Chondrocyte (in vitro differentiated cells): ENCODE results near the gene C1RL. TPM values are rescaled to one million over a fixed set of nuclear protein-coding genes. Genes with fewer than 3 reads are reported as not detected.

Source experiments
- DNase-seq: peaks from one replicate; pipeline ENCODE4 v3.0.0; 2021; ENCODE audit warnings: mixed read lengths, low spot score
- H3K27ac Mint-ChIP-seq: one replicate; pipeline ENCODE4 v1.8.0; 2021; ENCODE audit warnings: mild to moderate bottlenecking, moderate library complexity, mixed read lengths; ENCODE audit not compliant: unreplicated experiment
- H3K27me3 Mint-ChIP-seq: 2 replicates; pipeline ENCODE4 v1.8.0; 2021; ENCODE audit warnings: low read depth, mixed read lengths
- H3K36me3 Mint-ChIP-seq: 2 replicates; pipeline ENCODE4 v1.8.0; 2021; ENCODE audit warnings: low read depth, mixed read lengths
- H3K4me1 Mint-ChIP-seq: 2 replicates; pipeline ENCODE4 v1.8.0; 2021; ENCODE audit warnings: low read depth, mild to moderate bottlenecking, mixed read lengths
- H3K4me3 Mint-ChIP-seq: one replicate; pipeline ENCODE4 v1.8.0; 2021; ENCODE audit warnings: mild to moderate bottlenecking, moderate library complexity, mixed read lengths; ENCODE audit not compliant: unreplicated experiment
- H3K9me3 Mint-ChIP-seq: 2 replicates; pipeline ENCODE4 v1.8.0; 2021; ENCODE audit warnings: low read depth, mixed read lengths
- long read RNA-seq: library from polyadenylated mRNA; stranded (forward); transcript quantifications from one replicate; pipeline ENCODE4 v2.0.0, GENCODE V29; 2021
- total RNA-seq: library from RNA; stranded (reverse); gene quantifications from 3 replicates; pipeline ENCODE4 v1.2.1, GENCODE V29; 2021
- TF ChIP-seq, protein P1 (sequence below): fragments of 200-600 bp; sonication (generic); IDR thresholded peaks from 2 replicates; pipeline ENCODE4 v1.5.0; 2021; ENCODE audit warnings: antibody characterized with exemption, mild to moderate bottlenecking, moderate library complexity

Gene C1RL, protein sequence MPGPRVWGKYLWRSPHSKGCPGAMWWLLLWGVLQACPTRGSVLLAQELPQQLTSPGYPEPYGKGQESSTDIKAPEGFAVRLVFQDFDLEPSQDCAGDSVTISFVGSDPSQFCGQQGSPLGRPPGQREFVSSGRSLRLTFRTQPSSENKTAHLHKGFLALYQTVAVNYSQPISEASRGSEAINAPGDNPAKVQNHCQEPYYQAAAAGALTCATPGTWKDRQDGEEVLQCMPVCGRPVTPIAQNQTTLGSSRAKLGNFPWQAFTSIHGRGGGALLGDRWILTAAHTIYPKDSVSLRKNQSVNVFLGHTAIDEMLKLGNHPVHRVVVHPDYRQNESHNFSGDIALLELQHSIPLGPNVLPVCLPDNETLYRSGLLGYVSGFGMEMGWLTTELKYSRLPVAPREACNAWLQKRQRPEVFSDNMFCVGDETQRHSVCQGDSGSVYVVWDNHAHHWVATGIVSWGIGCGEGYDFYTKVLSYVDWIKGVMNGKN
- 20.3 to 21.0 TPM (median 20.4 TPM) in 3 replicates for total RNA-seq
- long read RNA-seq, partial matches to known transcripts, result 1 of 5 reads
- long read RNA-seq, other reads (novel, unspliced or antisense), result 3 of 5 reads

DNA sequence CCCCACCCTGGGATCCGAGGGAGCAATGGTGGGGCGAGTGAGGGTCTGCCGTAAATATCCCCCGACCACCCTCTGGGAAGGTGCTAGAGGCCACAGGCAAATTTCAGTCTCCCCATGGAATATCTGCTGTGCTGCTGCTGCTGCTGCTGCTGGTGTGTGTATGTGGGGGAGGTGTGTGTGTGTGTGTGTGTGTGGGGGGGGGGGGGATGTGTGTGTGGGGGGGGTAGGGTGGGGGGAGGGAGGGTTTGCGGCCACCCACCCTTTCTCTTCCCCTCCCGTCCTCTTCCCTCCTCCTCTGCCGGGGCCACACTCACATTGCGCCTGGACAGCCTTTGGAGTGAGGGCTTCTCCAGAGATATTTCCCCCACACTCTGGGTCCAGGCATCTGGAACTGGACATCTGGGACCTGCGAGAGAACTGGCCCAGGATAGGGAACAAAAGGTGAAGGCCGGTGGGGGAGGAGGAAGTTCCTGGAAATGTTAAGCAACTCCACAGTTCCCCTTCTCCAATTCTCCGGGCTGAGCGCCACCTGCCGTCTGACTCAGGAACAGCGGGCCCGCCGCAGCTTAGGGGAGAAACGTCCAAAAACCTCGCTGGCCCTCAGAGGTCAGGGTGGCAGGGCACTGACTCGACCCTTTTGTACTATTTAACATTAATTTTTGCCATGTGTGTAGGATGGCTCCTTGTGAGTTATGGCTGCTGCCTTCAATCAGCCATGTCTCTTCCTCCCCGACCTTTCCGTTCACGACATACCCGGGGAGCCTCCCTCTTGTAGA, at the start of gene C1RL:
C1RL (minus strand) TSS at position 419 of the 776 bp plus-strand sequence; CDS start at position 385, 34 bp downstream.
- Mint-ChIP-seq H3K9me3 (peaks cover 11% of the 10 kb centered on the region), H3K4me1 (peaks cover 19% of the 10 kb centered on the region), H3K36me3 (peaks cover 8% of the 10 kb centered on the region), H3K27ac (peak within 1 kb of the TSS; percentile 94), H3K27me3 (no peaks in the 10 kb centered on the region), H3K4me3 (peak within 1 kb of the TSS; percentile 88)
- DNase-seq, result peak; percentile 68
- TF ChIP-seq, protein P1, sequence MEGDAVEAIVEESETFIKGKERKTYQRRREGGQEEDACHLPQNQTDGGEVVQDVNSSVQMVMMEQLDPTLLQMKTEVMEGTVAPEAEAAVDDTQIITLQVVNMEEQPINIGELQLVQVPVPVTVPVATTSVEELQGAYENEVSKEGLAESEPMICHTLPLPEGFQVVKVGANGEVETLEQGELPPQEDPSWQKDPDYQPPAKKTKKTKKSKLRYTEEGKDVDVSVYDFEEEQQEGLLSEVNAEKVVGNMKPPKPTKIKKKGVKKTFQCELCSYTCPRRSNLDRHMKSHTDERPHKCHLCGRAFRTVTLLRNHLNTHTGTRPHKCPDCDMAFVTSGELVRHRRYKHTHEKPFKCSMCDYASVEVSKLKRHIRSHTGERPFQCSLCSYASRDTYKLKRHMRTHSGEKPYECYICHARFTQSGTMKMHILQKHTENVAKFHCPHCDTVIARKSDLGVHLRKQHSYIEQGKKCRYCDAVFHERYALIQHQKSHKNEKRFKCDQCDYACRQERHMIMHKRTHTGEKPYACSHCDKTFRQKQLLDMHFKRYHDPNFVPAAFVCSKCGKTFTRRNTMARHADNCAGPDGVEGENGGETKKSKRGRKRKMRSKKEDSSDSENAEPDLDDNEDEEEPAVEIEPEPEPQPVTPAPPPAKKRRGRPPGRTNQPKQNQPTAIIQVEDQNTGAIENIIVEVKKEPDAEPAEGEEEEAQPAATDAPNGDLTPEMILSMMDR, result peak; percentile 96

DNA sequence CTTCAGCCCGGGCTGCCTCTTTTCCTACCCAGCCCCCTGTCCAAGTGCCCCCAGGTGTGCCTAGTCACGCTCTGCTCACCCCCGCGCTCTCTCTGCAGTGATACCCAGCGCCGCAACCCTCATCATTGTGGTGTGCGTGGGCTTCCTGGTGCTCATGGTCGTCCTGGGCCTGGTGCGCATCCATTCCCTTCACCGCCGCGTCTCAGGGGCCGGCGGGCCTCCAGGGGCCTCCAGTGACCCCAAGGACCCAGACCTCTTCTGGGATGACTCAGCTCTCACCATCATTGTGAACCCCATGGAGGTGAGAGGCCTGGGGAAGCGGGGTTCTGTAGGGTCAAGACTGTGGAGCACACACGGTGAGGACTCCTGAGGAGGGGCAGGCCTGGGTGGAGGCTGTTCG, 48.4 kb upstream of the C1RL start:
- Mint-ChIP-seq H3K36me3 (peaks cover 10% of the 10 kb centered on the region), H3K9me3 (no peaks in the 10 kb centered on the region), H3K27me3 (peaks cover 5% of the 10 kb centered on the region), H3K27ac (no peak overlapping the region), H3K4me3 (no peak overlapping the region), H3K4me1 (no peaks in the 10 kb centered on the region)
- TF ChIP-seq, protein P1, result no peak
- no peak for DNase-seq

DNA sequence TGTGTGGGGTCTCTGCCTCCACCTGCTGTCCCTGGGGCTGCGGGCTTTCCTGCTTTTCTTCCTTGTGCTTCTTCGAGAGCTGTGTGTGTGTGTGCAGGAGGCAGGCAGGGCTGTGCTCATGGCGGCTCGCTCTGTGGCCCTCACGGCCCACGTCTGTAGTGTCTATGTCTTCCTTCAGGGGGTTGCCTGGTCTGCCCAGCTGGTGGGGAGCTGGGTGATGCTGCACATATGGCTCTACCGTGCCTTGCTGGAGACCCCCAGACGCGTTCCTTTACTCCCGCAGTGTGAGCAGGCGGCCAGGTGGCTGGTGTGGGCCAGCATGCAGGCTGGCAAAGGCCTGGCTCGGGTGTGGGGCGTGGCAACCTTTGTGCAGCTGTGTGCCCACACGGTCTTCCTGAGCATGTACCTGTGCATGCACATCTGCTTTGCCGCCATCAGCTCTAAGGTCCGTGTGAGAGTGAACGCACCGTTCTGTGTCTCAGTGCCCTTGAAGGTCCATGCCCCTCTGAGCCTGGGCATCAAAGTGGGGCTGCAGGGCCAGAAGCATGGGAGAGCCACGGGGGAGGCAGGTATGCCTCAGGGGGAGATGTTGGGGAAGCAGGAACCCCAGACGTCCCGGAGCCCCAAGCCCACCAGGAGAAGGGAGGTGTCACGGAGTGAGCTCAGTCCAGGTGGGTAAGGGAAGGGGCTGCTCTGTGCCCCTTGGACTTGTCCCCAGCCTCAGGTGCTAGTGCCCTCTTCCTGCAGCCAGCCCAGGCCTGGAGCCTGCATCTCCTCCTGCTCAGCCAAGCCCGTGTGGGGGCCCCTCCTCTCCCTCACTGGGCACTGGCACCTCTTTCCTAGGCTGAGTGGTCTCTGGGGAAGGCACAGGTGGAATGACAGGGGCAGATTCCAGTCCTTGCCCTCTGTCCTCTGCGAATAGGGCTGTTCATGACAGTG, 47.5 kb upstream of the C1RL start:
- Mint-ChIP-seq H3K9me3 (no peaks in the 10 kb centered on the region), H3K4me1 (no peaks in the 10 kb centered on the region), H3K27me3 (peaks cover under 1% of the 10 kb centered on the region), H3K27ac (no peak overlapping the region), H3K36me3 (peaks cover 10% of the 10 kb centered on the region), H3K4me3 (no peak overlapping the region)
- TF ChIP-seq, protein P1, result no peak
- no peak for DNase-seq

DNA sequence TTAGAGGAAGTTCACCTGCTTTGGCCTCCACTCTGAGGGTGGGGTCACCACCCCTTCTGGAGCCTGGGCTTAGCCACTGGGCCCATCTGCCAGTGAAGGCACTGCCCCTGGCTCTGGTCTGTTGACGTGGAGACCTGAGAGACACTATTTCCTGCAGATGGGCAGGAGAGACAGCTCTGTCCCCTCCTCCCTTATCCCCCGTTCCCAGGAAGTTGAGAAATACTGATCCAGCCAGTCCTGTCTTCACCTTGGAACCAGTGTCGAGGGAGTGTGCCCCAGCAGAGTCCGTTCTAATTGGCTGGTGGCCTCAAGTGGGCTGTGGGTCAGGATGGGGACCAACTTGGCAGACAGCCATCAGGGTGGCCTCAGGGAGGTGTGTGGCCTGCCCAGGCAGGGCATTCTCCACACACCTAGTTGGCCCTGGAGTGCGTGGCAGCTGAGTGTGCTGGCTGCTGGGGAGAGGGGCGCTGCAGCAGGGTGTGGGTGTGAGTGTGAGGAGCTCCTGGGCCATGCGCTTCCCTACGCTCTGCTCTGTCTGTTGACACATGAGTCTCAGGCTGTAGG, 46.5 kb upstream of the C1RL start:
- no peak for DNase-seq
- H3K27me3 Mint-ChIP-seq, result no peaks in the 10 kb centered on the region
- TF ChIP-seq, protein P1, result no peak
- H3K4me3 Mint-ChIP-seq, result no peak overlapping the region
- no peaks in the 10 kb centered on the region for H3K4me1 Mint-ChIP-seq
- H3K9me3 Mint-ChIP-seq, result no peaks in the 10 kb centered on the region
- H3K36me3 Mint-ChIP-seq, result peaks cover 11% of the 10 kb centered on the region
- H3K27ac Mint-ChIP-seq, result no peak overlapping the region
